H9 (cell line): Measurements from ENCODE around the gene TPBG. TPM values are rescaled to one million over a fixed set of nuclear protein-coding genes. Genes with fewer than 3 reads are reported as not detected.

Experiments used
- DNase-seq: peaks from one replicate; pipeline ENCODE4 v3.0.0-alpha.2; 2017
- H2AFZ ChIP-seq: one replicate; pipeline ENCODE4 v1.6.1; 2013; ENCODE audit warnings: mild to moderate bottlenecking, low read length, control low read depth, moderate library complexity
- H2AK5ac ChIP-seq: 2 replicates; pipeline ENCODE4 v1.6.1; 2013; ENCODE audit warnings: low read length, control low read depth, mixed read lengths; ENCODE audit not compliant: insufficient read length
- H2BK120ac ChIP-seq: one replicate; pipeline ENCODE4 v1.6.1; 2013; ENCODE audit warnings: low read depth, mild to moderate bottlenecking, low read length, control low read depth, inconsistent platforms; ENCODE audit not compliant: poor library complexity, severe bottlenecking
- H2BK12ac ChIP-seq: 2 replicates; pipeline ENCODE4 v1.6.1; 2013; ENCODE audit warnings: low read length, control low read depth, mixed read lengths, low read depth; ENCODE audit not compliant: insufficient read length
- H2BK15ac ChIP-seq: 2 replicates; pipeline ENCODE4 v1.6.1; 2013; ENCODE audit warnings: low read depth, low read length, control low read depth
- H2BK20ac ChIP-seq: one replicate; pipeline ENCODE4 v1.6.1; 2013; ENCODE audit warnings: low read depth, mild to moderate bottlenecking, low read length, control low read depth, inconsistent platforms; ENCODE audit not compliant: poor library complexity, severe bottlenecking
- H2BK5ac ChIP-seq: 2 replicates; pipeline ENCODE4 v1.6.1; 2013; ENCODE audit warnings: low read length, control low read depth, mixed read lengths; ENCODE audit not compliant: insufficient read length
- H3K14ac ChIP-seq: 2 replicates; pipeline ENCODE4 v1.6.1; 2013; ENCODE audit warnings: low read length, control low read depth; ENCODE audit not compliant: insufficient read depth
- H3K18ac ChIP-seq: 2 replicates; pipeline ENCODE4 v1.6.1; 2013; ENCODE audit warnings: low read depth, mild to moderate bottlenecking, mixed read lengths, low read length, control low read depth; ENCODE audit not compliant: insufficient read length
- H3K23ac ChIP-seq: 2 replicates; pipeline ENCODE4 v1.6.1; 2013; ENCODE audit warnings: low read length, control low read depth, mixed read lengths, low read depth; ENCODE audit not compliant: insufficient read length
- H3K23me2 ChIP-seq: 2 replicates; pipeline ENCODE4 v1.6.1; 2013; ENCODE audit warnings: low read depth, mild to moderate bottlenecking, mixed read lengths, low read length, control low read depth; ENCODE audit not compliant: insufficient read length, poor library complexity, severe bottlenecking
- H3K27ac ChIP-seq: 2 replicates; pipeline ENCODE4 v1.5.1; 2013; ENCODE audit warnings: low read length, control low read depth, mixed read lengths, low read depth; ENCODE audit not compliant: insufficient read length
- H3K27me3 ChIP-seq: 2 replicates; pipeline ENCODE4 v1.6.1; 2013; ENCODE audit warnings: low read length, control low read depth, inconsistent platforms; ENCODE audit not compliant: insufficient read depth
- H3K4ac ChIP-seq: 2 replicates; pipeline ENCODE4 v1.6.1; 2013; ENCODE audit warnings: low read depth, mild to moderate bottlenecking, control low read depth, inconsistent platforms, low read length, moderate library complexity
- H3K4me1 ChIP-seq: 2 replicates; pipeline ENCODE4 v1.6.1; 2013; ENCODE audit warnings: low read length, control low read depth, inconsistent platforms; ENCODE audit not compliant: insufficient read depth
- H3K4me2 ChIP-seq: 2 replicates; pipeline ENCODE4 v1.6.1; 2013; ENCODE audit warnings: low read length, control low read depth, mixed read lengths; ENCODE audit not compliant: insufficient read length, insufficient read depth
- H3K56ac ChIP-seq: 2 replicates; pipeline ENCODE4 v1.6.1; 2013; ENCODE audit warnings: low read depth, mild to moderate bottlenecking, mixed read lengths, low read length, control low read depth; ENCODE audit not compliant: insufficient read length
- H3K79me1 ChIP-seq: 2 replicates; pipeline ENCODE4 v1.6.1; 2013; ENCODE audit warnings: low read depth, mild to moderate bottlenecking, moderate library complexity, low read length, control low read depth, inconsistent platforms; ENCODE audit not compliant: insufficient read depth, poor library complexity, severe bottlenecking
- H3K79me2 ChIP-seq: 2 replicates; pipeline ENCODE4 v1.6.1; 2013; ENCODE audit warnings: low read length, control low read depth, inconsistent platforms; ENCODE audit not compliant: insufficient read depth
- H3K9ac ChIP-seq: 2 replicates; pipeline ENCODE4 v1.6.1; 2013; ENCODE audit warnings: low read length, control low read depth, mixed read lengths; ENCODE audit not compliant: insufficient read length; ENCODE audit errors: extremely low read depth
- H3K9me3 ChIP-seq: one replicate; pipeline ENCODE4 v1.6.1; 2013; ENCODE audit warnings: low read depth, low read length, inconsistent platforms; ENCODE audit not compliant: control insufficient read depth
- H3T11ph ChIP-seq: one replicate; pipeline ENCODE4 v1.6.1; 2013; ENCODE audit warnings: mild to moderate bottlenecking, low read length, control low read depth, inconsistent platforms
- H4K20me1 ChIP-seq: one replicate; pipeline ENCODE4 v1.6.1; 2013; ENCODE audit not compliant: control insufficient read depth, insufficient read length, insufficient read depth
- H4K5ac ChIP-seq: 2 replicates; pipeline ENCODE4 v1.6.1; 2013; ENCODE audit warnings: low read depth, mild to moderate bottlenecking, mixed read lengths, low read length, control low read depth; ENCODE audit not compliant: insufficient read length
- H4K8ac ChIP-seq: replicated peaks from 2 replicates; pipeline ENCODE4 v1.6.1; 2013; ENCODE audit warnings: low read length, control low read depth, mixed read lengths, low read depth; ENCODE audit not compliant: insufficient read length
- H4K91ac ChIP-seq: 2 replicates; pipeline ENCODE4 v1.6.1; 2013; ENCODE audit warnings: low read depth, mild to moderate bottlenecking, moderate library complexity, mixed read lengths, low read length, control low read depth; ENCODE audit not compliant: insufficient read length
- H3K27ac Mint-ChIP-seq, 3 experiments: 2 replicates in 2 of 3; 3 replicates in 1 of 3; pipeline ENCODE4 v1.8.0; 2020 to 2021; ENCODE audit warnings: mixed read lengths in 3 of 3, mild to moderate bottlenecking in 1 of 3, moderate library complexity in 1 of 3
- H3K27me3 Mint-ChIP-seq: 2 replicates; pipeline ENCODE4 v1.8.0; 2021; ENCODE audit warnings: low read depth, mild to moderate bottlenecking, moderate library complexity, mixed read lengths
- H3K36me3 Mint-ChIP-seq, 3 experiments: 2 replicates in 2 of 3; 3 replicates in 1 of 3; pipeline ENCODE4 v1.8.0; 2020 to 2021; ENCODE audit warnings: low read depth in 3 of 3, mixed read lengths in 3 of 3; ENCODE audit not compliant: insufficient read depth in 1 of 3
- H3K4me1 Mint-ChIP-seq, 2 experiments: 2 replicates each; pipeline ENCODE4 v1.8.0; 2020; ENCODE audit warnings: mixed read lengths in 2 of 2
- H3K4me3 Mint-ChIP-seq, 2 experiments: 2 replicates in 1 of 2; 3 replicates in 1 of 2; pipeline ENCODE4 v1.8.0; 2020 to 2021; ENCODE audit warnings: mild to moderate bottlenecking in 2 of 2, mixed read lengths in 2 of 2, moderate library complexity in 1 of 2
- H3K9me3 Mint-ChIP-seq, 2 experiments: 2 replicates in 1 of 2; 3 replicates in 1 of 2; pipeline ENCODE4 v1.8.0; 2020; ENCODE audit warnings: mild to moderate bottlenecking in 2 of 2, mixed read lengths in 2 of 2, moderate library complexity in 1 of 2
- WGBS: extraction: QIAGEN DNeasy Blood & Tissue Kit; methylation state at CpG from one replicate; pipeline ENCODE4 v1.1.7; 2013; ENCODE audit warnings: missing lambda C conversion rate, low lambda C conversion rate, mixed read lengths; ENCODE audit not compliant: insufficient read length; ENCODE audit errors: extremely low coverage; 5-methylcytosine and 5-hydroxymethylcytosine counted together
- total RNA-seq: library from RNA; stranded (reverse); gene quantifications from 2 replicates; pipeline ENCODE4 v1.2.1, GENCODE V29; 2021
- TF ChIP-seq, protein P1 (sequence below): fragments of 200-600 bp; sonication (generic); conservative IDR thresholded peaks from 3 replicates; pipeline ENCODE4 v1.8.0; 2021; ENCODE audit warnings: antibody characterized with exemption, mild to moderate bottlenecking

The TPBG gene
- total RNA-seq, 1 experiment from 2014 or later = 19.0 TPM

DNA sequence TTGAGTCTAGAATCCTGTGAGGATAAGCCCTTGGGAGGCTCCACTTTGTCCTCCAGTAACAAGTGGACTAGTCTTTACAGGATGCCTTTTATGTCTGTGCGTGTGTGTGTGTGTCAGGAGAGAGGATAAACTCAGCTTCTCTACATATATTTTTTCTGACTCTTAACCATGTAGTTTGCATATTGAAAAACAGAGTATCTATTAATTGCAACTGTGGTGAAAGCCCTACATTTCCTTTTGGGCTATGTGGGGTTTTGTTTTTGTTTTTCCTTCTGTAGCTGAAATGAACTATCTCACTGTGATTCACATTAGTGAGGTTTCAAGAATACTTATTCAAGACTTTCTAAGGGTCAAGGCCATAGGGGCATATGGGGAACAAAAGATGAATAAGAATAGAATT lies 17.7 kb downstream of the TPBG start:
- H3K14ac ChIP-seq = no peak overlapping the region
- H3K27me3 ChIP-seq = no peaks in the 10 kb centered on the region
- no peak overlapping the region for H2AK5ac ChIP-seq
- Mint-ChIP-seq H3K4me3 (no peak overlapping the region), H3K36me3 (peaks cover 9 to 10% (median 10%) of the 10 kb centered on the region in 3 experiments), H3K9me3 (peaks cover 8 to 10% of the 10 kb centered on the region in 2 experiments; a peak in 4 of 5 replicates), H3K27ac (no peak overlapping the region; a peak in 2 of 7 replicates), H3K27me3 (no peaks in the 10 kb centered on the region), H3K4me1 (peaks cover 24 to 28% of the 10 kb centered on the region in 2 experiments)
- TF ChIP-seq, protein P1, sequence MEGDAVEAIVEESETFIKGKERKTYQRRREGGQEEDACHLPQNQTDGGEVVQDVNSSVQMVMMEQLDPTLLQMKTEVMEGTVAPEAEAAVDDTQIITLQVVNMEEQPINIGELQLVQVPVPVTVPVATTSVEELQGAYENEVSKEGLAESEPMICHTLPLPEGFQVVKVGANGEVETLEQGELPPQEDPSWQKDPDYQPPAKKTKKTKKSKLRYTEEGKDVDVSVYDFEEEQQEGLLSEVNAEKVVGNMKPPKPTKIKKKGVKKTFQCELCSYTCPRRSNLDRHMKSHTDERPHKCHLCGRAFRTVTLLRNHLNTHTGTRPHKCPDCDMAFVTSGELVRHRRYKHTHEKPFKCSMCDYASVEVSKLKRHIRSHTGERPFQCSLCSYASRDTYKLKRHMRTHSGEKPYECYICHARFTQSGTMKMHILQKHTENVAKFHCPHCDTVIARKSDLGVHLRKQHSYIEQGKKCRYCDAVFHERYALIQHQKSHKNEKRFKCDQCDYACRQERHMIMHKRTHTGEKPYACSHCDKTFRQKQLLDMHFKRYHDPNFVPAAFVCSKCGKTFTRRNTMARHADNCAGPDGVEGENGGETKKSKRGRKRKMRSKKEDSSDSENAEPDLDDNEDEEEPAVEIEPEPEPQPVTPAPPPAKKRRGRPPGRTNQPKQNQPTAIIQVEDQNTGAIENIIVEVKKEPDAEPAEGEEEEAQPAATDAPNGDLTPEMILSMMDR = no peak
- H3K4me2 ChIP-seq = no peak overlapping the region
- no peak overlapping the region for H4K8ac ChIP-seq
- H4K5ac ChIP-seq = no peak overlapping the region
- H3K23me2 ChIP-seq = no peaks in the 10 kb centered on the region
- H2BK120ac ChIP-seq = no peak overlapping the region
- no peak overlapping the region for H3K56ac ChIP-seq
- no peak for DNase-seq
- H4K91ac ChIP-seq = no peak overlapping the region
- H3T11ph ChIP-seq = no peak overlapping the region
- H3K9me3 ChIP-seq = no peaks in the 10 kb centered on the region
- H3K23ac ChIP-seq = no peak overlapping the region
- no peak overlapping the region for H2BK15ac ChIP-seq
- no peak overlapping the region for H3K9ac ChIP-seq
- H3K79me1 ChIP-seq = no peaks in the 10 kb centered on the region
- H2BK20ac ChIP-seq = no peak overlapping the region
- no peak overlapping the region for H3K18ac ChIP-seq
- H3K4me1 ChIP-seq = peaks cover 2% of the 10 kb centered on the region; the same call in 1 of the 2 replicates
- H4K20me1 ChIP-seq = no peaks in the 10 kb centered on the region
- no peak overlapping the region for H2BK5ac ChIP-seq
- WGBS = no CpG with 5 or more reads among the region's 1 CpG
- H3K4ac ChIP-seq = no peak overlapping the region
- no peaks in the 10 kb centered on the region for H3K79me2 ChIP-seq
- no peak overlapping the region for H2AFZ ChIP-seq
- no peak overlapping the region for H2BK12ac ChIP-seq
- no peak overlapping the region for H3K27ac ChIP-seq
